Choroid plexus epithelial cell (primary cell): ENCODE results near the gene POLR3E.
"Not testable (repeated sequence)": the region's sequence is repeated elsewhere in the genome, so short reads cannot be mapped to it uniquely, and the experiment has no call there.

ENCODE experiments used
- DNase-seq: peaks from one replicate; pipeline ENCODE4 v3.0.0-alpha.2; 2010; ENCODE audit warnings: low read depth
- H3K4me3 ChIP-seq: 2 replicates; pipeline ENCODE4 v1.5.1; 2011; ENCODE audit warnings: low read depth, mild to moderate bottlenecking, control low read depth, low read length, moderate library complexity
- TF ChIP-seq, protein P1 (sequence below): conservative IDR thresholded peaks from 2 replicates; pipeline ENCODE4 v1.5.1; 2011; ENCODE audit warnings: low read depth, mild to moderate bottlenecking, control low read depth, inconsistent platforms, low read length, moderate library complexity

POLR3E gene

DNA sequence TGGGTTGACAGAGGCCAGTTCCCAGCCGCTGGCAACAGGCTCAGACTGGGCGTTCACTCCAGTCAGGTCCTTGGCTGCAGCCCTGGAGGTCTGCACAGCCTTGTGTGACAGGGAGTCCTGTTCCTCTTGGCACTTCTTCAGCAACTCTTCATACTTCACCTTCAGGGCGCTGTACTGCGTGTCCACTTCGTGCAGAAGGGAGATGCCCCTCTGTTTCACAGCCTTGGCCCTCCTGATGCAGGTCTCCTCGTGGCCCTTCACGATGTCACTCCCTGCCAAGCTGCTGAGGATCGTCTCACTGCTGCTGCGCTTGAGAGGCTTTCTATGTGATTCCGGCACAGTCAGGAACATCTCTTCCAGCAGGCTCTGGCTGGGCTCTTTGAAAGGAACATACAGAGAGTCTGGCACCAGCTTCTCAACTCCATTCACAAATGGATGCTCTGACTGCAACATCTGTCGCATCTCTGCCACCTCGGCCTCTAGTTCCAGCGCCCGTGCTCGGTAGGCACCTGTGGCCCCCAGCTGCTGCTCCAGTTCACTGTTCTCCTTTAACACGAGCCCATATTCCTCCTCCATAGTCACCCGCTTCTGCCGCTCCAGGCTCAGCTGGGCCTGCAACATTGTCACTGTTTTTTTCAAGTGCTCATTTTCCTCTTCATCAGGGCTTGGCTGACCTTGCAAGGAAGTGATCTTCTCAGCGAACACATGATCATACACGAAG, 50.1 kb downstream of the POLR3E start:
- no peak for DNase-seq
- TF ChIP-seq, protein P1, sequence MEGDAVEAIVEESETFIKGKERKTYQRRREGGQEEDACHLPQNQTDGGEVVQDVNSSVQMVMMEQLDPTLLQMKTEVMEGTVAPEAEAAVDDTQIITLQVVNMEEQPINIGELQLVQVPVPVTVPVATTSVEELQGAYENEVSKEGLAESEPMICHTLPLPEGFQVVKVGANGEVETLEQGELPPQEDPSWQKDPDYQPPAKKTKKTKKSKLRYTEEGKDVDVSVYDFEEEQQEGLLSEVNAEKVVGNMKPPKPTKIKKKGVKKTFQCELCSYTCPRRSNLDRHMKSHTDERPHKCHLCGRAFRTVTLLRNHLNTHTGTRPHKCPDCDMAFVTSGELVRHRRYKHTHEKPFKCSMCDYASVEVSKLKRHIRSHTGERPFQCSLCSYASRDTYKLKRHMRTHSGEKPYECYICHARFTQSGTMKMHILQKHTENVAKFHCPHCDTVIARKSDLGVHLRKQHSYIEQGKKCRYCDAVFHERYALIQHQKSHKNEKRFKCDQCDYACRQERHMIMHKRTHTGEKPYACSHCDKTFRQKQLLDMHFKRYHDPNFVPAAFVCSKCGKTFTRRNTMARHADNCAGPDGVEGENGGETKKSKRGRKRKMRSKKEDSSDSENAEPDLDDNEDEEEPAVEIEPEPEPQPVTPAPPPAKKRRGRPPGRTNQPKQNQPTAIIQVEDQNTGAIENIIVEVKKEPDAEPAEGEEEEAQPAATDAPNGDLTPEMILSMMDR, result no peak
- H3K4me3 ChIP-seq, result no peak overlapping the region

DNA sequence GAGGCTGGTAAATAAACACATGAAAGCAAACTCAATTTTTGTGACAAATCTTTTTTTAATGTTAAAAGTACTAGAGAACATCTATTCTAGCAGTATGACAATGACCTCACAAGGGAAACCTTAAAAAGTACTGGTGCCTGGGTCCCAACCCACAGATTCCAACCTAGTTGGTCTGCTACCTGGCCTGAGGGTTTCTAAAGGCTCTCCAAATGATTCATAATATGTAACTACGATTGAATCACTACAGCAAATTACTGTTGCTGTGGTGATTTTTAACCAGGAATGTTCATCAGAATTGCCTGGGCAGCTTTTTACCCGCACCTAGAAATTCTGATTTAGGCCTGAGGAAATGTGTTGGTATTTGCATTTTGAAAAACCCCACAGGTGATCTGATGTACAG, 51.1 kb downstream of the POLR3E start:
- H3K4me3 ChIP-seq, result no peak overlapping the region
- no peak for DNase-seq
- TF ChIP-seq, protein P1, result no peak

DNA sequence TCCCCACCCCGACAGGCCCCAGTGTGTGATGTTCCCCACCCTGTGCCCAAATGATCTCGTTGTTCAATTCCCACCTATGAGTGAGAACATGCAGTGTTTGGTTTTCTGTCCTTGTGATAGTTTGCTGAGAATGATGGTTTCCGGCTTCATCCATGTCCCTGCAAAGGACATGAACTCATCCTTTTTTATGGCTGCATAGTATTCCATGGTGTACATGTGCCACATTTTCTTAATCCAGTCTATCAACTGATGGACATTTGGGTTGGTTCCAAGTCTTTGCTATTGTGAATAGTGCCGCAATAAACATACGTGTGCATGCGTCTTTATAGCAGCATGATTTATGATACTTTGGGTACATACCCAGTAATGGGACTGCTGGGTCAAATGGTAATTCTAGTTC, 53.8 kb downstream of the POLR3E start:
- DNase-seq, H3K4me3 ChIP-seq: not testable (repeated sequence)

DNA sequence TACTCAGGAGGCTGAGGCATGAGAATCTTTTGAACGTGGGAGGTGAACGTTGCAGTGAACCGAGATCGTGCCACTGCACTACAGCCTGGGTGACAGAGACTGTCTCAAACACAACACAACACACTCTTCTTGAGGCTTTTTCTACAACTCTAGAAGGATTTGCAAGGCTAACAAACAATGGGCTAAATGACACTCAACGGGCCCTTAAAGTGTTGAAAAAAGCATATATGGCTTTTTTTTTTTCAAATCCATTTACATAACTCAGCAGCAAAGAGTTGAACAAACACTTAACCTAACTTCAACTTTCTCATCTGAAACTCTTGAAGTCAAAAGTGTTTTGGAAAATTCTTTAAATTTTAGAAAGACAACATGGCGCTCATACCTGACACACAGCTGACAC, 54.9 kb downstream of the POLR3E start:
- DNase-seq, result no peak
- TF ChIP-seq, protein P1, result no peak

DNA sequence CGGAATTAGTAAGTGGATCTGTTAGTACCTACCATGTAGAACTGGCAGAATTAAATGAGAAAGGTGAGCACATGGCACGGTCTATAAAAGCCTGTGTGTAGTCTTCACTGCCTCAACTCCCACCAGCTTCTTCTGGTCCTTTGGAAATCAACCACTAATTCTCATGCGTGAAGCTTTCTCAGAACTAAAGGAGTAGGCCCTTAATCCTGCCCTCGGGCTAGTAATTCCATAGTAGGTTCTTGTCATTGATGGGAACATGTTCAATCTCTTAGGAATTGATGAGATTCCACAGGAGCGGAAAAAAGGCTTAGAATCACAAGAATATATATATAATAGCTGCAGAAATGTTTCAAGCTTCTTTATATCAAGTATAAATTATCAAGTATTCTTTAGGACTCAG, 55.5 kb downstream of the POLR3E start:
- DNase-seq, result no peak
- TF ChIP-seq, protein P1, result no peak
- no peak overlapping the region for H3K4me3 ChIP-seq

More for the DNA sequence above, 54.9 kb downstream of the POLR3E start:
- no peak overlapping the region for H3K4me3 ChIP-seq

DNA sequence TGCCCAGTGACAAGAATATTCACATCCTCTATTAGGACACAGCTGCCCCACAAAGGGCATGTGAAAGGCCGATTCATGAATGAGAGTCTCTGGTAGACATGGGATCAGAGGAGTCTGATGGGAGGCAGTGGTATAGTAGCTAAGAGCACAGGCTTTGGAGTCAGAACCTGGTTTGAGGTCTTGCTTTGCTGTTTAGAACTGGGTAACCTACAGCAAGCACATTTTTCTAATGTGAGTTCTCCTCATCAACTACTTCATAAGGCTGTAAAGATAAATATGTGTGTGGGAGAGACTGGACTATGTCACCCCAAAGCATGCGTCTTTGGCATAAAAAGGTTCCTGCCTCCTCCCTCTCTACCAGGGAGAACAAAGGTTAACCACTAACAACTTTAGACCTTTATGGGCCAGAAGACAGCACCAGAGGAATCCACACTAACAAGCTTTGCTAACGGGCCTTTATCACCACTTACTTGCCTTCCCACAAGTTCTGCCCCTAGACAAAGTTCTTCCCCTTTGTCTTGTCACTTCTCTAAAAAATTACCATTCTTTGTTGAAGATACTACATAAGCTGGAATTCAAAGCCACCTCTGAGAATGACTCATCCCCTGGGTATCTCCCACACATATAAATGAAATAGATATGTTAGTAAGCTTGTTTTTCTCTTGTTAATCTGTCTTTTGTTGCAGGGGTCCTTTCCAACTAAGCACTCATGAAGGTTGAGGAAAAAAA, 56.1 kb downstream of the POLR3E start:
- DNase-seq, result peak; percentile 83
- H3K4me3 ChIP-seq, result no peak overlapping the region
- TF ChIP-seq, protein P1, result no peak

DNA sequence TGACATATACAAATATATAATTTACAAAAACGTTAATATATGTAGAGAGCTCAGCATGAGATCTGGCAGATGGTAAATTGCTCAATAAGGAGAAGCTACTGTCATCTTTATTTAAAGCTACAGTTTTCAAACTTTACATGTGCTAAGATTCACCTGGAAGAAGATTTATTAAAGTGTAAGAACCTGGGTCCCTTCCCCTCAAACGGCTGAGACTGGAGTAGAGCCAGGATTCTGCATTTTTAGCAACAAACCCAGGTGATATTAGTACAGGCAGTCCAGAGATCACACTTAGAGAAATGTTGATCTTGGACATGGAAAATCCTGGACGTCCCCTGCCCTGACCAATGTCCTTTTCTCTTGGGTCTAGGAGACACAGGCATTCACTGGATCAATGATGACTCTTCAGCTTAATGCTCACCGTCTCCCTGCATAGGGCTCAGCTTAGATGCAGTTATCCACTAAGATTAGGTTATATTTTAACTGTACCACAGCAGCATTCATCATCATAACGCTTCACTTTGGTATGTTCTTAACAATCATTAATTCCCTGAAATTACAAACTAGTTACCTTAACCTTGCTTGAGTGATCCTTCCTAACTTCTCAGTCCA, 56.8 kb downstream of the POLR3E start:
- DNase-seq, result no peak
- H3K4me3 ChIP-seq, result no peak overlapping the region
- TF ChIP-seq, protein P1, result no peak
